NCI-H2107 treated with DMSO at 0.1 percent for 48 hours (cell line): ENCODE results near the gene PIAS4.
"Not testable (repeated sequence)": the region's sequence is repeated elsewhere in the genome, so short reads cannot be mapped to it uniquely, and the experiment has no call there.

Experiments used
- DNase-seq: peaks from one replicate; lab custom pipeline; 2025; ENCODE audit not compliant: unreplicated experiment; lab: John Stamatoyannopoulos, UW

Gene PIAS4

GRCh38 chr19:3998667-3999412, 8.7 kb upstream of the PIAS4 start:
- not testable (repeated sequence) for DNase-seq

GRCh38 chr19:4000798-4001197, 6.7 kb upstream of the PIAS4 start:
- not testable (repeated sequence) for DNase-seq

- not testable (repeated sequence) for DNase-seq
Measured at GRCh38 chr19:4005436-4005835, 2.1 kb upstream of the PIAS4 start.

GRCh38 chr19:4007836-4008539, 452 bp downstream of the PIAS4 start:
- no peak for DNase-seq

- DNase-seq, result no peak
Measured at GRCh38 chr19:4009990-4010807, 2.7 kb downstream of the PIAS4 start.

- no peak for DNase-seq
Measured at GRCh38 chr19:4010808-4011110, 3.2 kb downstream of the PIAS4 start.

- DNase-seq, result not testable (repeated sequence)
Measured at GRCh38 chr19:4011430-4011829, 3.9 kb downstream of the PIAS4 start.

GRCh38 chr19:4012092-4012974, 4.8 kb downstream of the PIAS4 start:
- DNase-seq, result peak; percentile 71

GRCh38 chr19:4012975-4013634, 5.6 kb downstream of the PIAS4 start:
- DNase-seq, result no peak

GRCh38 chr19:4013886-4014540, 6.5 kb downstream of the PIAS4 start:
- DNase-seq, result no peak

GRCh38 chr19:4014541-4015491, 7.3 kb downstream of the PIAS4 start:
- peak; percentile 12 for DNase-seq

GRCh38 chr19:4015705-4016402, 8.3 kb downstream of the PIAS4 start:
- no peak for DNase-seq

GRCh38 chr19:4016486-4016885, 8.9 kb downstream of the PIAS4 start:
- no peak for DNase-seq

- no peak for DNase-seq
Measured at GRCh38 chr19:4016903-4017638, 9.5 kb downstream of the PIAS4 start.

- no peak for DNase-seq
Measured at GRCh38 chr19:4018140-4018613, 10.6 kb downstream of the PIAS4 start.

GRCh38 chr19:4018775-4019504, 11.4 kb downstream of the PIAS4 start:
- no peak for DNase-seq

GRCh38 chr19:4019578-4019977, 12.0 kb downstream of the PIAS4 start:
- DNase-seq, result no peak
